Activated T-helper 1 cell treated with anti-CD3 and anti-CD28 coated beads, Interleukin-12 subunit alpha, Interleukin-12 subunit beta, Interleukin-2, Interleukin-4 antibody, amounts not matched to agents 30 ng/mL and 10 ng/mL and 1 ng/mL, durations not matched to agents 14 hours and 24 hours and 36 hours (primary cell): Measurements from ENCODE around the gene PDS5A. TPM values are rescaled to one million over a fixed set of nuclear protein-coding genes. Genes with fewer than 3 reads are reported as not detected.
A peak's percentile ranks its signal among the peaks of the same experiment; 100 is the strongest.
"Not testable (repeated sequence)": the region's sequence is repeated elsewhere in the genome, so short reads cannot be mapped to it uniquely, and the experiment has no call there.

Source experiments
- DNase-seq: peaks from one replicate; pipeline ENCODE4 v3.0.0; 2021; ENCODE audit warnings: low spot score
- H3K27ac Mint-ChIP-seq: one replicate; pipeline ENCODE4 v1.8.0; 2021; ENCODE audit warnings: mild to moderate bottlenecking, mixed read lengths
- H3K27me3 Mint-ChIP-seq: one replicate; pipeline ENCODE4 v1.8.0; 2022; ENCODE audit warnings: mild to moderate bottlenecking, moderate library complexity, mixed read lengths; ENCODE audit not compliant: insufficient read depth
- H3K36me3 Mint-ChIP-seq: one replicate; pipeline ENCODE4 v1.8.0; 2021; ENCODE audit warnings: low read depth, mixed read lengths
- H3K4me1 Mint-ChIP-seq: one replicate; pipeline ENCODE4 v1.8.0; 2021; ENCODE audit warnings: low read depth, mixed read lengths
- H3K4me3 Mint-ChIP-seq: one replicate; pipeline ENCODE4 v1.8.0; 2021; ENCODE audit warnings: mild to moderate bottlenecking, moderate library complexity, mixed read lengths
- H3K9me3 Mint-ChIP-seq: one replicate; pipeline ENCODE4 v1.8.0; 2021; ENCODE audit warnings: mixed read lengths
- intact Hi-C: fragments of 100-400 bp; cut with micrococcal nuclease; formaldehyde crosslinking; loops from one replicate; pipeline ENCODE4 v1.15.1; 2024
- total RNA-seq: library from RNA; stranded (reverse); gene quantifications from 2 replicates; pipeline ENCODE4 v1.2.3, GENCODE V29; 2022

Gene PDS5A
- total RNA-seq, 1 donor from 2014 or later: 131 TPM

GRCh38 chr4:39910064-39910463 is 67.6 kb downstream of the PDS5A start:
- Mint-ChIP-seq H3K27me3 (no peaks in the 10 kb centered on the region), H3K27ac (no peak overlapping the region), H3K4me3 (no peak overlapping the region), H3K9me3 (no peaks in the 10 kb centered on the region), H3K36me3 (peaks cover 34% of the 10 kb centered on the region), H3K4me1 (peaks cover 5% of the 10 kb centered on the region)
- DNase-seq: no peak
- intact Hi-C loops: no loop called here

- H3K4me3 Mint-ChIP-seq: no peak overlapping the region
- DNase-seq: no peak
- H3K4me1 Mint-ChIP-seq: peaks cover 5% of the 10 kb centered on the region
- no peaks in the 10 kb centered on the region for H3K27me3 Mint-ChIP-seq
- H3K36me3 Mint-ChIP-seq: peaks cover 32% of the 10 kb centered on the region
- intact Hi-C loops: no loop called here
- no peaks in the 10 kb centered on the region for H3K9me3 Mint-ChIP-seq
- H3K27ac Mint-ChIP-seq: no peak overlapping the region
Measured at GRCh38 chr4:39908284-39908683, 69.4 kb downstream of the PDS5A start.

- intact Hi-C loops: no loop called here
Measured at GRCh38 chr4:39905656-39906055, 72.1 kb downstream of the PDS5A start.

GRCh38 chr4:39905019-39905418 is 72.7 kb downstream of the PDS5A start:
- H3K27me3 Mint-ChIP-seq, H3K9me3 Mint-ChIP-seq, H3K4me3 Mint-ChIP-seq, DNase-seq, intact Hi-C loops, H3K27ac Mint-ChIP-seq, H3K4me1 Mint-ChIP-seq: not testable (repeated sequence)
- H3K36me3 Mint-ChIP-seq: peaks cover 38% of the 10 kb centered on the region

More at GRCh38 chr4:39905656-39906055, 72.1 kb downstream of the PDS5A start:
- H3K36me3 Mint-ChIP-seq: peaks cover 37% of the 10 kb centered on the region
- H3K4me1 Mint-ChIP-seq: peaks cover 5% of the 10 kb centered on the region
- H3K27ac Mint-ChIP-seq: peak overlapping the region; percentile 22
- H3K27me3 Mint-ChIP-seq: no peaks in the 10 kb centered on the region
- no peak overlapping the region for H3K4me3 Mint-ChIP-seq
- H3K9me3 Mint-ChIP-seq: no peaks in the 10 kb centered on the region
- no peak for DNase-seq

- H3K36me3 Mint-ChIP-seq: peaks cover 43% of the 10 kb centered on the region
- no peaks in the 10 kb centered on the region for H3K4me1 Mint-ChIP-seq
- H3K27me3 Mint-ChIP-seq: no peaks in the 10 kb centered on the region
- H3K9me3 Mint-ChIP-seq: no peaks in the 10 kb centered on the region
- no peak overlapping the region for H3K27ac Mint-ChIP-seq
- intact Hi-C loops: no loop called here
- H3K4me3 Mint-ChIP-seq: no peak overlapping the region
- no peak for DNase-seq
Measured at GRCh38 chr4:39900966-39901365, 76.7 kb downstream of the PDS5A start.

GRCh38 chr4:39899291-39899690 is 78.4 kb downstream of the PDS5A start:
- no peak overlapping the region for H3K27ac Mint-ChIP-seq
- no peak for DNase-seq
- no peaks in the 10 kb centered on the region for H3K27me3 Mint-ChIP-seq
- H3K9me3 Mint-ChIP-seq: no peaks in the 10 kb centered on the region
- no peaks in the 10 kb centered on the region for H3K4me1 Mint-ChIP-seq
- intact Hi-C loops: no loop called here
- H3K36me3 Mint-ChIP-seq: peaks cover 42% of the 10 kb centered on the region
- H3K4me3 Mint-ChIP-seq: no peak overlapping the region

- intact Hi-C loops: no loop called here
- Mint-ChIP-seq H3K27me3 (no peaks in the 10 kb centered on the region), H3K4me1 (no peaks in the 10 kb centered on the region), H3K9me3 (no peaks in the 10 kb centered on the region), H3K4me3 (no peak overlapping the region), H3K27ac (no peak overlapping the region), H3K36me3 (peaks cover 42% of the 10 kb centered on the region)
- DNase-seq: no peak
Measured at GRCh38 chr4:39898015-39898414, 79.7 kb downstream of the PDS5A start.

- intact Hi-C loops: no loop called here
- H3K4me1 Mint-ChIP-seq: no peaks in the 10 kb centered on the region
- no peaks in the 10 kb centered on the region for H3K27me3 Mint-ChIP-seq
- H3K27ac Mint-ChIP-seq: no peak overlapping the region
- no peak overlapping the region for H3K4me3 Mint-ChIP-seq
- peaks cover 33% of the 10 kb centered on the region for H3K36me3 Mint-ChIP-seq
- DNase-seq: no peak
- no peaks in the 10 kb centered on the region for H3K9me3 Mint-ChIP-seq
Measured at GRCh38 chr4:39893693-39894072, 84.0 kb downstream of the PDS5A start.

GRCh38 chr4:39892988-39893692 is 84.6 kb downstream of the PDS5A start:
- no peak for DNase-seq
- Mint-ChIP-seq H3K9me3 (no peaks in the 10 kb centered on the region), H3K4me3 (no peak overlapping the region), H3K36me3 (peaks cover 35% of the 10 kb centered on the region), H3K27me3 (no peaks in the 10 kb centered on the region), H3K27ac (no peak overlapping the region), H3K4me1 (no peaks in the 10 kb centered on the region)
- intact Hi-C loops: no loop called here

GRCh38 chr4:39889226-39889625 is 88.5 kb downstream of the PDS5A start:
- no peak overlapping the region for H3K4me3 Mint-ChIP-seq
- DNase-seq: no peak
- no peaks in the 10 kb centered on the region for H3K27me3 Mint-ChIP-seq
- H3K9me3 Mint-ChIP-seq: no peaks in the 10 kb centered on the region
- intact Hi-C loops: no loop called here
- H3K36me3 Mint-ChIP-seq: peaks cover 45% of the 10 kb centered on the region
- no peaks in the 10 kb centered on the region for H3K4me1 Mint-ChIP-seq
- no peak overlapping the region for H3K27ac Mint-ChIP-seq

GRCh38 chr4:39888541-39888940 is 89.2 kb downstream of the PDS5A start:
- Mint-ChIP-seq H3K27me3 (no peaks in the 10 kb centered on the region), H3K27ac (no peak overlapping the region), H3K4me1 (no peaks in the 10 kb centered on the region), H3K36me3 (peaks cover 46% of the 10 kb centered on the region), H3K9me3 (no peaks in the 10 kb centered on the region), H3K4me3 (no peak overlapping the region)
- DNase-seq: no peak
- intact Hi-C loops: no loop called here

GRCh38 chr4:39883646-39884045 is 94.1 kb downstream of the PDS5A start:
- Mint-ChIP-seq H3K9me3 (no peaks in the 10 kb centered on the region), H3K27ac (no peak overlapping the region), H3K4me1 (peaks cover 5% of the 10 kb centered on the region), H3K27me3 (no peaks in the 10 kb centered on the region), H3K4me3 (no peak overlapping the region), H3K36me3 (peaks cover 50% of the 10 kb centered on the region)
- intact Hi-C loops: no loop called here
- no peak for DNase-seq

GRCh38 chr4:39881789-39882188 is 95.9 kb downstream of the PDS5A start:
- peaks cover 40% of the 10 kb centered on the region for H3K36me3 Mint-ChIP-seq
- intact Hi-C loops: loop anchor here (2.0 kb wide), 1 partner anchor 95 kb away; the partner anchor contains the start of gene PDS5A

GRCh38 chr4:39877971-39878370 is 99.7 kb downstream of the PDS5A start:
- intact Hi-C loops: no loop called here
- H3K27me3 Mint-ChIP-seq: no peaks in the 10 kb centered on the region
- H3K27ac Mint-ChIP-seq: no peak overlapping the region
- DNase-seq: no peak
- H3K4me3 Mint-ChIP-seq: no peak overlapping the region
- H3K9me3 Mint-ChIP-seq: no peaks in the 10 kb centered on the region
- peaks cover 34% of the 10 kb centered on the region for H3K4me1 Mint-ChIP-seq
- H3K36me3 Mint-ChIP-seq: peaks cover 43% of the 10 kb centered on the region

More at GRCh38 chr4:39881789-39882188, 95.9 kb downstream of the PDS5A start:
- no peaks in the 10 kb centered on the region for H3K9me3 Mint-ChIP-seq
- no peak for DNase-seq
- H3K27me3 Mint-ChIP-seq: no peaks in the 10 kb centered on the region
- peaks cover 5% of the 10 kb centered on the region for H3K4me1 Mint-ChIP-seq
- H3K4me3 Mint-ChIP-seq: no peak overlapping the region
- H3K27ac Mint-ChIP-seq: no peak overlapping the region
